ENCODE results near the gene TMEM51.
"Not testable (repeated sequence)": the region's sequence is repeated elsewhere in the genome, so short reads cannot be mapped to it uniquely, and the experiment has no call there.

TMEM51 gene

GRCh38 chr1:15155888-15156741 is 2.6 kb downstream of the TMEM51 start:
- DNase-seq = peak; percentile 68

GRCh38 chr1:15156807-15157380 is 3.3 kb downstream of the TMEM51 start:
- DNase-seq = no peak

GRCh38 chr1:15157524-15158399 is 4.2 kb downstream of the TMEM51 start:
- no peak for DNase-seq

GRCh38 chr1:15158506-15159165 is 5.1 kb downstream of the TMEM51 start:
- no peak for DNase-seq

- no peak for DNase-seq
Observed at GRCh38 chr1:15159166-15159555, 5.6 kb downstream of the TMEM51 start.

GRCh38 chr1:15160626-15161025 is 7.1 kb downstream of the TMEM51 start:
- no peak for DNase-seq

- DNase-seq = no peak
Observed at GRCh38 chr1:15167386-15167785, 13.8 kb downstream of the TMEM51 start.

GRCh38 chr1:15168479-15168878 is 14.9 kb downstream of the TMEM51 start:
- DNase-seq = no peak

GRCh38 chr1:15170071-15170470 is 16.5 kb downstream of the TMEM51 start:
- DNase-seq = no peak

GRCh38 chr1:15171271-15171908 is 17.8 kb downstream of the TMEM51 start:
- no peak for DNase-seq

GRCh38 chr1:15172405-15173259 is 19.1 kb downstream of the TMEM51 start:
- no peak for DNase-seq

GRCh38 chr1:15173863-15174614 is 20.5 kb downstream of the TMEM51 start:
- no peak for DNase-seq

GRCh38 chr1:15174615-15174983 is 21.1 kb downstream of the TMEM51 start:
- DNase-seq = no peak

GRCh38 chr1:15175324-15176094 is 22.0 kb downstream of the TMEM51 start:
- not testable (repeated sequence) for DNase-seq

GRCh38 chr1:15176120-15176519 is 22.6 kb downstream of the TMEM51 start:
- DNase-seq = no peak

- DNase-seq = no peak
Observed at GRCh38 chr1:15176898-15177665, 23.5 kb downstream of the TMEM51 start.

- no peak for DNase-seq
Observed at GRCh38 chr1:15177710-15178166, 24.2 kb downstream of the TMEM51 start.

GRCh38 chr1:15178571-15179484 is 25.3 kb downstream of the TMEM51 start:
- no peak for DNase-seq
